ENCODE data around the gene MREG.
"Not testable (repeated sequence)": the region's sequence is repeated elsewhere in the genome, so short reads cannot be mapped to it uniquely, and the experiment has no call there.

Gene MREG

GRCh38 chr2:215958257-215958656 is 55.1 kb downstream of the MREG start:
- DNase-seq (ENCODE audit: low read depth) = no peak

DNA sequence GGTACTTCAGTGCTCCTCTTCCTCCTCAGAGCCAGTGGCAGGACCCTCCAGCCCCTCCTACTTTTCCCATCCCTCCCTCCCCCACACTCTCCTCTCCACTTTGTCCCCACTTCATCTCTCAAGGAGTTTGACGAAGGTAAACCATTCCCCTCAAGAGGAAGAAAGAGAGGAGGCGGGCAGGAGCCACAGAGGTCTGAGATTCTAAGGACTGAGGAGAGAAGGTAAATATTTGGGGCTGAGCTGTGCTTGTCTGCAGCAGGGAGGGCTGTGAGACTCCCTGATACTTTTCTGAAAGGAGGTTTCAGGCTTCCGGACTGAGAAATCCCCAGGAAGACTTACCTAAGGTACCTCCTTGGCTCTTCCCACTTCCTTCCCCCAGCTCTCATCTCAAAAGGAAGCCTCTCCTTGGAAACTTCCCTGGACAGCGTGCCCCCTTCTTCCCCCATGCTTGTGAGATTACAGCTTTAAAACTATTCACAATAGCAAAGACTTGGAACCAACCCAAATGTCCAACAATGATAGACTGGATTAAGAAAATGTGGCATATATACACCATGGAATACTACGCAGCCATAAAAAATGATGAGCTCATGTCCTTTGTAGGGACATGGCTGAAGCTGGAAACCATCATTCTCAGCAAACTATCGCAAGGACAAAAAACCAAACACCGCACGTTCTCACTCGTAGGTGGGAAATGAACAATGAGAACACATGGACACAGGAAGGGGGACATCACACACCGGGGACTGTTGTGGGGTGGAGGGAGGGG is 55.8 kb downstream of the MREG start:
- DNase-seq (ENCODE audit: low read depth) = not testable (repeated sequence)

GRCh38 chr2:215952860-215953637 is 60.3 kb downstream of the MREG start:
- no peak for DNase-seq (ENCODE audit: low read depth)

GRCh38 chr2:215951558-215951957 is 61.8 kb downstream of the MREG start:
- DNase-seq (ENCODE audit: low read depth) = no peak

DNA sequence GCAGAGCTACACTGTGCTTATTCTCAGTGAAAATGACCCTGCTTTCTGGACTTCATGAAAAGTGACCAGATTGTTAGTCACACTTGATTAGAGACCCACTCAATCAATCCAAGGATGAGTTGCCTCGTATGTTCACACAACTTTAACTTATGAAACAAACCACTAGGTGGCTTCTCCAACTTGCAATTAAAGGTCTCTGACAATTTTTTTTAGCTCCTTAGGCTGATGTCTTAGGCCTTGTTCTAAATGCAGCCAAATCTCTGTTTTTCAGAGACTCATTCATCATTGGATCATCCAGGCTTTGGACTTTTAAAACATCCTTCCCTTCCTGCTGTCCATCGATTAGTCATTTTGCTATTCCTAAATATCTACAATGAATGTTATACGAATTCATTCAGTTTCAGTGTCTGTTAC is 63.4 kb downstream of the MREG start:
- DNase-seq (ENCODE audit: low read depth) = no peak

- DNase-seq (ENCODE audit: low read depth) = no peak
Measured at GRCh38 chr2:215948051-215948450, 65.3 kb downstream of the MREG start.

DNA sequence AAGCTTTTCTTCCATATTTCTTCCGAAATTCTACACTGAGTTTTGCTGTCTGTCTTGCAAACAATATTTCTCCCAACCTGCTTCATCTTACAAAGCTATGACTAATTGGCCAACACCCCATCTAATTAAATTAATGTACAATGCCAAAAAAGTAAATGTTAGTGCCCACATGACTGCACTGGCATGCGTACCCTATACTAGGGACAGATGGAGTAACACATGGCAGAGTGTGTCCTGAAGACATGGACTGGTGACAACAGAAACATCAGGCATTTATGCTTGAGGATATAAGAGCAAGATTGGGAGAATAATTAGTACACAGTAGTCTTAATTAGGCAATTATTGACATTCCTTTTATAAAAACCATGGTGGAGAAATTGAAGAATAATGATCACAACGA is 66.8 kb downstream of the MREG start:
- DNase-seq (ENCODE audit: low read depth) = no peak

GRCh38 chr2:215942194-215942593 is 71.2 kb downstream of the MREG start:
- no peak for DNase-seq (ENCODE audit: low read depth)

- DNase-seq (ENCODE audit: low read depth) = no peak
Measured at GRCh38 chr2:215941726-215942125, 71.6 kb downstream of the MREG start.

DNA sequence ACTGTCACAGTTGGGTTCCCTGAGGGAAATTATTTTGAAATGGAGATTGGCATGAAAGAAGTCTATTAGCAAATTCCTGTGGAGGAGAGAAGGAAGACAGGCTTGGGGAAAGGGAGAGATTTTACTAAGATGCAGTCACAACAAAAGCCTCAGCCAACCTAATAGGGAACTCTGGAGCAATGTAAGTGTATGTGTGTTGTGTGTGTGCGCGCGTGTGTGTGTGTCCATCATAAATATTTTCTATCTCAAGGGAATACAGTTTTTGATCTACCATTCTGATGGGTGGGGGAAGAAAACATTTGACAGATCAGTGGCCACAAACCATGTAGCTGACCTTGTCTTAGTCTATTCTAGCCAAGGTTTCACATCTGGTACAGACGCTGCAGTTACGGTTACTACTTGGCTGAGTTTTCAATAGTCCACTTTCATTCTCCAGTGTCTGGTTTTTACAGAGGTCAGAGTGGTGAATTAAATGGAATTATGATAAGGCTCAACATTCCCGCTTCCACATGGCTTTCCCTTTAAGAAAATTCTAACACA is 72.6 kb downstream of the MREG start:
- no peak for DNase-seq (ENCODE audit: low read depth)

- DNase-seq (ENCODE audit: low read depth) = no peak
Measured at GRCh38 chr2:215937190-215937589, 76.2 kb downstream of the MREG start.

- DNase-seq (ENCODE audit: low read depth) = no peak
Measured at GRCh38 chr2:215933151-215933550, 80.2 kb downstream of the MREG start.

- DNase-seq (ENCODE audit: low read depth) = no peak
Measured at GRCh38 chr2:215931256-215931903, 82.0 kb downstream of the MREG start.

DNA sequence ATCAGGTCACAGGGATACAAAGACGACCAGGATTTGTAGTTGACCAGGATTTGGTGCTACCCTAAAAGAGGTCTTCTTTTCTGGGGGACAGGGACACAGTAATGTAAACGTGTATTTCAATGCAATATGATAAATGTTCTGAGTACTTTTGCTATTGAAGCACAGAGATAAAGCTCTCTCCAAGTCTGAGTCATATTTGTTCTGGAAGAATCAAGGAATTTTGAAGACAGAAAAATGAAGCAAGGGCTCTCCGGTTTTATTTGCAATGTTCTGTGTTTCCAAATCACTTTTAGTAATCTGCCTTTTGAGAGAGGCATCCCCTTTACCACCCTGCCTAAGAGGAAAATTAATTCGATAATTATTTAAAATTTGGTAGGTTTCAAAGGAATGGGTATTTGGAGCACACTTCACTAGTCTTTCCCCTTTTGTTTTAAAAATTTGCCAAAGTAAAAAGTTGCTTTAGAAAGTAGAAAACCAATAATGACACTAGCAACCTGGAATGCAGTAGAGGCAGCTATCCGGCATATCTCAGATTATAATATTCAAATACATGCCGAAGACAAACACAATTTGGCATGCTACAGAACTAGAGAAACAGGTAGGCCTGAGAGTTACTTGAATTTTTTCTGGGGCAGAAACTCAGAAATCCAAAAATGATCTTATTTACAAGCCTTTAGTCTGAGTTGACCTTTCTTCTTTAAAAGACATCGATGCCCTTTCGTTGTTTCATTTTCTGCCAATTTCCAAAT is 82.7 kb downstream of the MREG start:
- no peak for DNase-seq (ENCODE audit: low read depth)

- no peak for DNase-seq (ENCODE audit: low read depth)
Measured at GRCh38 chr2:215929602-215930335, 83.6 kb downstream of the MREG start.

DNA sequence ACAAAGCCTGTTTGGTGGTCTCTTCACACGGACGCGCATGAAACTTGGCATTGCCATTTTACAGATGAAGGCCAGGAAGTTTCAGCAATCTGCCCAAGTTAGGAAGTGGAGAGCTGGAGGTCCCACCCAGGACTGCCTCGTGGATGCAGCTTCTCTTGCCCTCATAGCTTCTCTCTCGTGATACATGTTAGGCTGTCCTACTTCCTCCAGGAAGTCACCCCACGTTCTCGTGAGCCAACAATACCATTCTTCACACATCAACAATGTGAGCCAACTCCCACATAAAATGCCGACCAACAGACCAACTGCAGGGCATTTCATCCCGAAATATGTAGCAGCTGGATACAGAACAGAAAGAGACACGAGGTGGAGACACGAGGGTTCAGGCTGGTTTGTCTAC is 85.3 kb downstream of the MREG start:
- no peak for DNase-seq (ENCODE audit: low read depth)

- DNase-seq (ENCODE audit: low read depth) = not testable (repeated sequence)
Measured at GRCh38 chr2:215926992-215927391, 86.4 kb downstream of the MREG start.

- DNase-seq (ENCODE audit: low read depth) = no peak
Measured at GRCh38 chr2:215921895-215922294, 91.5 kb downstream of the MREG start.

DNA sequence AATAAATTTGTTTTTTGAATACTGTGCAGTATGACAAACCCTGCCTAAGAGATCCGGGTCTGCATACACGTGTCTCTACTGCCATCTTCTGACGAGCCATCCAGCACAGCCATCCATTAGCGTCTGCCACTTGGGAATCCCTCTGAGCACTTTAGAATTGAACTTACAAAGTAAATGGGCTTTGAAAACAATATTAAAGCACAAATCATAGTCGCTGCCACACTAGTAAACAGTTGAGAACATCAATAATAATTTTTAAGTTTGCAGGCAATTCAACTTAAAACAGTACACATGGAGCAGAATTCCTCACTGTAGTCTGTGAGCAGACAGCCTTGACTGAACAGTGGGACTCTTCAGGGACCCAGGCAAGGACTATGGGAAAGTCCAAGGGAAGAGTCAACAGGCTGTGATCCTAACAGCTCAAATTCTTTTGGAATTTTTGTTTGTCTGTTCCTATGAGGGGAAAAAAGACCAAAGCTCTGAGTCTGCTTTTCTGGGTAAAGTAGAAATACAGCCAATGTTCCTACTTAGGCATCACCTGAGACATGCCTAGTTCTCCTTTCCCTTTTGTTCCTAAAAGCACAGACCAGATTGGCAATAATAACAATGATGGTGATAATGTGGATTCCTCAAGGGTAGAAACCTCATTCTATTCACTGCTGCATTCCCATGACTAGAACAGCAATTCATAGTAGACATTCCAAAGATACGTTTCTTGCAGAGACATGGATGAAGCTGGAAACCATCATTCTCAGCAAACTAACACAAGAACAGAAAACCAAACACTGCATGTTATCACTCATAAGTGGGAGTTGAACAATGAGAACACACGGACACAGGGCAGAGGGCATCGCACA is 92.9 kb downstream of the MREG start:
- no peak for DNase-seq (ENCODE audit: low read depth)

DNA sequence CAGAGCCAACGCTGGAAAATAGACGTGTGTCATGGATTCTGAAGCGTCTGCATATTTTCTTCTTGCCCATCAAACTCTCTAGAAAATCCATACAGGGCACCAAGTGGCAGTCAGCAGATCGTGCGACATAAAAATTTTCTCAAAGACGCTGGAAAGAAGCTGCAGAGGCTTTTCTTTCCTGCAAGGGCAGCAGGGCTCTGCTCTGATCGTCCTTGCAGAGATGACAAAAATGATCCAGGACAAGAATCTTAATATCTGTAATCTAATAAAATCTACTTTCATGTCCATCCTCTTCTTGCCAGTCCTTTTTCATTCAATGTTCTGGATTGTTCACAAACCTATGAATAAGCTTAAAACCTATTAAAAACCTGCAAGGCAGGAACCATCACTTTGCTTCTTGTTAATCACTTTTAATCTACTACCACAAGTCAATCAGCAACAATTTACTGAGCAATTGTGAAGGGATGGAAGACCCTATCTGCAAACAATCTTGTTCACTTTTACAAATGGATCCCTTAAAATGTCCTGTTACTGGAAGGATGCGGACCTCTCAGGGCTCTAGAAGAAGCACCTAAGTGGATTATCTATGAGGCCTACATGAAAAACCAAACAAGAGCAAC is 93.6 kb downstream of the MREG start:
- DNase-seq (ENCODE audit: low read depth) = no peak

Data from stimulated activated CD8-positive, alpha-beta memory T cell treated with anti-CD3 and anti-CD28 coated beads, Interleukin-12 subunit alpha, Interleukin-12 subunit beta, amount 100 ng/mL, for 4 hours (primary cell).